ENCODE data around the gene TM9SF3.

DNA sequence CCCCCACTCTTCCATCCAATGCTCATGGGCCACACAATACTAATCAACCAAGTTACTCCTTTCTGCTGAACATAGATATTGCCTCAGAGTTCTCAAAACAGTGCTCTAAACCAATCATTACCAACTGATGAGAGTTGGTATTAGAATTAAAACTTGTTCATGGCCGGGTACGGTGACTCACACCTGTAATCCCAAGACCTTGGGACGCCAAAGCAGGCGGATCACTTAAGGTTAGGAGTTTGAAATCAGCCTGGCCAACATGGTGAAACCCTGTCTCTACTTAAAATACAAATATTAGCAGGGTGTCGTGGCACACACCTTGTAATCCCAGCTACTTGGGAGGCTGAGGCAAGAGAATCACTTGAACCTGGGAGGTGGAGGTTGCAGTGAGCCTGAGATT is 8.2 kb downstream of the TM9SF3 start:
- TF ChIP-seq, protein P1, sequence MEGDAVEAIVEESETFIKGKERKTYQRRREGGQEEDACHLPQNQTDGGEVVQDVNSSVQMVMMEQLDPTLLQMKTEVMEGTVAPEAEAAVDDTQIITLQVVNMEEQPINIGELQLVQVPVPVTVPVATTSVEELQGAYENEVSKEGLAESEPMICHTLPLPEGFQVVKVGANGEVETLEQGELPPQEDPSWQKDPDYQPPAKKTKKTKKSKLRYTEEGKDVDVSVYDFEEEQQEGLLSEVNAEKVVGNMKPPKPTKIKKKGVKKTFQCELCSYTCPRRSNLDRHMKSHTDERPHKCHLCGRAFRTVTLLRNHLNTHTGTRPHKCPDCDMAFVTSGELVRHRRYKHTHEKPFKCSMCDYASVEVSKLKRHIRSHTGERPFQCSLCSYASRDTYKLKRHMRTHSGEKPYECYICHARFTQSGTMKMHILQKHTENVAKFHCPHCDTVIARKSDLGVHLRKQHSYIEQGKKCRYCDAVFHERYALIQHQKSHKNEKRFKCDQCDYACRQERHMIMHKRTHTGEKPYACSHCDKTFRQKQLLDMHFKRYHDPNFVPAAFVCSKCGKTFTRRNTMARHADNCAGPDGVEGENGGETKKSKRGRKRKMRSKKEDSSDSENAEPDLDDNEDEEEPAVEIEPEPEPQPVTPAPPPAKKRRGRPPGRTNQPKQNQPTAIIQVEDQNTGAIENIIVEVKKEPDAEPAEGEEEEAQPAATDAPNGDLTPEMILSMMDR (conservative IDR thresholded peaks at IDR 0.05; ENCODE audit: low read depth in 2 of 2), result no peak
- TF ChIP-seq POLR2AphosphoS5 (IDR thresholded peaks at IDR 0.05; ENCODE audit: low read depth) (no peak), EZH2phosphoT487 (IDR thresholded peaks at IDR 0.05; ENCODE audit: unreplicated experiment) (no peak), CREB1 (CRISPR knock-in tag; IDR thresholded peaks at IDR 0.05; ENCODE audit: low read depth) (no peak)
- TF ChIP-seq, protein P2, sequence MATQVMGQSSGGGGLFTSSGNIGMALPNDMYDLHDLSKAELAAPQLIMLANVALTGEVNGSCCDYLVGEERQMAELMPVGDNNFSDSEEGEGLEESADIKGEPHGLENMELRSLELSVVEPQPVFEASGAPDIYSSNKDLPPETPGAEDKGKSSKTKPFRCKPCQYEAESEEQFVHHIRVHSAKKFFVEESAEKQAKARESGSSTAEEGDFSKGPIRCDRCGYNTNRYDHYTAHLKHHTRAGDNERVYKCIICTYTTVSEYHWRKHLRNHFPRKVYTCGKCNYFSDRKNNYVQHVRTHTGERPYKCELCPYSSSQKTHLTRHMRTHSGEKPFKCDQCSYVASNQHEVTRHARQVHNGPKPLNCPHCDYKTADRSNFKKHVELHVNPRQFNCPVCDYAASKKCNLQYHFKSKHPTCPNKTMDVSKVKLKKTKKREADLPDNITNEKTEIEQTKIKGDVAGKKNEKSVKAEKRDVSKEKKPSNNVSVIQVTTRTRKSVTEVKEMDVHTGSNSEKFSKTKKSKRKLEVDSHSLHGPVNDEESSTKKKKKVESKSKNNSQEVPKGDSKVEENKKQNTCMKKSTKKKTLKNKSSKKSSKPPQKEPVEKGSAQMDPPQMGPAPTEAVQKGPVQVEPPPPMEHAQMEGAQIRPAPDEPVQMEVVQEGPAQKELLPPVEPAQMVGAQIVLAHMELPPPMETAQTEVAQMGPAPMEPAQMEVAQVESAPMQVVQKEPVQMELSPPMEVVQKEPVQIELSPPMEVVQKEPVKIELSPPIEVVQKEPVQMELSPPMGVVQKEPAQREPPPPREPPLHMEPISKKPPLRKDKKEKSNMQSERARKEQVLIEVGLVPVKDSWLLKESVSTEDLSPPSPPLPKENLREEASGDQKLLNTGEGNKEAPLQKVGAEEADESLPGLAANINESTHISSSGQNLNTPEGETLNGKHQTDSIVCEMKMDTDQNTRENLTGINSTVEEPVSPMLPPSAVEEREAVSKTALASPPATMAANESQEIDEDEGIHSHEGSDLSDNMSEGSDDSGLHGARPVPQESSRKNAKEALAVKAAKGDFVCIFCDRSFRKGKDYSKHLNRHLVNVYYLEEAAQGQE (IDR thresholded peaks at IDR 0.05; ENCODE audit: unreplicated experiment), result no peak

Data from GM23338 (cell line).